Stimulated activated CD8-positive, alpha-beta memory T cell treated with anti-CD3 and anti-CD28 coated beads, Interleukin-12 subunit alpha, Interleukin-12 subunit beta, amount 100 ng/mL, for 24 hours (primary cell): ENCODE data around the gene ERP44.
"Not testable (repeated sequence)": the region's sequence is repeated elsewhere in the genome, so short reads cannot be mapped to it uniquely, and the experiment has no call there.

Experiments used
- DNase-seq: peaks from one replicate; pipeline ENCODE4 v3.0.0-alpha.2; 2020; ENCODE audit errors: extremely low read depth

The ERP44 gene

GRCh38 chr9:100011062-100011681, 87.6 kb downstream of the ERP44 start:
- DNase-seq = no peak

- no peak for DNase-seq
These were observed 99.0 kb downstream of the ERP44 start for GRCh38 chr9:99999797-100000196.

DNA sequence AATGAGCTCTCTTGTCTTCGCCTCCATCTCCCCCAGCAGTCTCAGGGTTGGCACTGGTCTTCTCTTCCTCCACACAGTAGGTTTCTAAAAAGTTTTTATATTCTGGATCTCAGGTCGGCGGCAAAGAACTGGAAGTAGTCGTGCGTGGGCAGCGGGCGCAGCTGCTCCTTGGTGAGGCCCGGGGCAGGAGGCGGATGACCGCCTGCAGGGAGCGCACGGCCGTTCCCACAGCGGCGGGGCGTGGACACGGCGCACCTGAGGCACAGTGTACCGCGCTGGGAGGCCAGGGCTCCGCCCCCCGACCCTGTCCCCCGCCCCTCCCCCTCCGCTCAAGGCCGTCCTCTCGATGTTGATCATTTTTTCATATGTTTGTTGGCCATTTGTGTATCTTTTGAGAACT, 99.9 kb downstream of the ERP44 start:
- DNase-seq = no peak

DNA sequence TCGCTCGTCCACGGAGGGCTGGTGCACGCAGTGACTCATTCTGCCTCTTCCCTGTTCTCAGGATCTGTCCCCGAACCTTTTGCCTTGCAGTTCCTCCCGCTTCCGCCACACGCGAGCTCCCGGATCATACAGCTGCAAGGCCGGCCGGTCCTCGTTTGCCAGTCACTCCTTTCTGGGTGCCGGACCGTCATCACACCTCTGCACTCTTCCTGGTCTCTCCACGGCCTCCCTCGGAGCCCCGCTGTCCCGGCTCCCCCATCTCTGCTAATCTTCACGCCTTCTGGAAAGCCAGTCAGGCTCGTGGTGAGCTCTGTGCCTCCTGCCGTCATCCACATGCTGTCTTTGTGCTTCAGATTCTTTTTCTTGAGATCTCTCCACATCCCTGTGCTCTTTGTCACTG, 100.5 kb downstream of the ERP44 start:
- DNase-seq = no peak

- DNase-seq = not testable (repeated sequence)
These were observed 108.3 kb downstream of the ERP44 start for GRCh38 chr9:99990508-99990907.

DNA sequence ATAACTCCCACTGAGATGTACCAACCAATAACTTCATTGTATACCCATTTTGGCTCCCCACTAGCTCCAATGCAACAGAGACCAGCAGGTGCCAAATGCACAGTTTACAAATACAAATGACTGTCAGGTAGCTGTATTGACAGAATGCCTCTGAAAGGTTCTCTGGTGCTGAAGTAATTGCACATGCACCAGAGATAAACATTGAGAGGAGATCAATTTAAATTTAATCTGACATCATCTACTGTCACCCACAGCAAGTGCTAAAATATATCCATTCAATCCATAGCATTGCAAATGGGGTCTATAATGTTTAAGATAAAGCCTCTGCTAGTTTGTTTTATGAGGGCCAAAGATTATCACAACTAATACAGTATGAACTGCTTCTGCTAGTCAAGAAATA, 112.2 kb downstream of the ERP44 start:
- DNase-seq = no peak

- DNase-seq = no peak
These were observed 118.2 kb downstream of the ERP44 start for GRCh38 chr9:99980598-99980997.

- no peak for DNase-seq
These were observed 120.6 kb downstream of the ERP44 start for GRCh38 chr9:99978221-99978620.

DNA sequence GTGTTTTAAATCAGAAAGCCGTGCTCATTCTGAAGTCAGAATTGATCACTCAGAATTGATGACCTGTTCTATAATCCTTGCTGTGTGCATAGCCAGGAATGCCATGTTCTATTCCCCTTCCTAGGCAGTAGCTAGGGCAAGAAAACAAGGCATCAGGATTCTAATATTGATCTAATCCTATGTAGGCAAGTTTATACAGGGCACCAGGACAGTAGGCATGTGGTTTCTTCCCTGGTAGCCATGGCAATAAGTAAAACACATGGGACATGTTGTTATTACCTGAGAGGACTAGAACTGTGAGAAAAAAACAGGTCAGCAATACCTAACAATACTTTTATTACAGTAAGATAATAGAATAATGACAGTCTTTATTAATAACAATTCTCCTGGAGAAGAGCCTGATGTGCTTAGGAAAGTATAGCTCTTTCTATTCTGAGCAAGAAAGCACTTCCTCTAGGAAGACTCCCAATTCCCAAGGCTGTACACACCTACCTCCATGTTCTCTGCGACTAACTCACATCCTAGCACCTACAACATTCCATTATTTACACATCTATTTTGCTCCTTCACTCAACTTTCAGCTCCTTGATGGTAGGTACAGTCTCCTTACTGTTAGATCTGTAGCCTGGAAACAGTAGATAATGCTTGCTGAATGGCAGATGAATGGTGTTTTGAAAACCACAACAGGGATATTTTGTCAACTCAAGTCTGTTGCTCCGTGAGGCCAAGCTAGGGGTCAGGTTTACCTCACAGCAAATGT, 121.6 kb downstream of the ERP44 start:
- DNase-seq = no peak

DNA sequence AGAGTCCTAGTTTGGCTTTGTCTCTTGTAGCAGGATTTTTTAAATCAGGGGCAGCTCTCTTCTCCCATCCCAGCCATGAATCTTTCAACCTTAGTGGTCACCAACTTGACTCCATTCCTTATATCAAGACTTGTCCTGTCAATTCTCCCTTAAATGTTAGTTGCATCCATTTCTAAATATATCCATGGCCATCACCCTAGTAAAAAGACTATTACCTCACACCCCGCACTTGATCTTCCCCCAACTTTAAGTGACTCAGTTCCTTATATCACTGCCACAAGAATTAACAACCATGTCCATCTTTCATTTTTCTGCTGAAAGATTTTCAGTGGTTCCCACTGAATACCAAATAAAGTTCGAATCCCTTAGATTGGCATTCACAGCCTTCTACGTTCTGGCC, 125.3 kb downstream of the ERP44 start:
- no peak for DNase-seq

GRCh38 chr9:99971410-99971809, 127.4 kb downstream of the ERP44 start:
- no peak for DNase-seq

- no peak for DNase-seq
These were observed 128.3 kb downstream of the ERP44 start for GRCh38 chr9:99970481-99970880.

DNA sequence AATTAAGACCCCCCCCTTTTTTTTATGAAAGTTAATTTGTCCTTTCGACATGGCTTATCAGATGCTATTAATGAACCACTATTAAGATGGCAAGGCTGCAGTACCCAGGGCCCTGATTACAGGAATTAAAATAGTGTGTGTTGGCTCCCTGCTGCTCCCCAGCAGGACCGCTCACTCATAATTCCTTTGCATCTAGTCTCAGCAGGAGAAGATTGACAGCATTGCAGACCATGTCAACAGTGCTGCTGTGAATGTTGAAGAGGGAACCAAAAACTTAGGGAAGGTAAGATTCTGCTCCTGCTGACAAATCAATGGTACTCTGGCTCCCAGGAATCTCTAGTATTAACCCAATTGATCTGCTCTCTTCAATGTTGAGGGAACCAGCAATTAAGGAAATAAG, 131.3 kb downstream of the ERP44 start:
- DNase-seq = no peak

DNA sequence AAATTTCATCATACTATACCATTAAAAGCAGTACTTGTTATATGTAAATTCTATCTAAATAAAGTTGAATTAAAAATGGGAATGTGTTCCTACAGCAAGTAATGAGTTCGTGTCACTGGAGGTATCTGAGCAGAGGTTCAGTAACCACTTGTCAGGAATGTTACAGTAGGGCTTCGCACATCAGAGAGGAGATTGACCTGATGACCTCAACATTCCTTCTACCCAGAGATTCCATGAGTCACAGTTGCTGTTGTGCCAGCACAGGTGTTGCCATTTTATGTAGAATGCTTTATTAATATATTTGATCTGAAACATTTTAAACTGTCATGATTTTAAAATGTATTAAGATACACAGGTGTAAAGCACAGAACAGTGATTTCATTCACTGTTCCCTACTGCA, 132.1 kb downstream of the ERP44 start:
- no peak for DNase-seq

- DNase-seq = no peak
These were observed 132.8 kb downstream of the ERP44 start for GRCh38 chr9:99966001-99966400.

DNA sequence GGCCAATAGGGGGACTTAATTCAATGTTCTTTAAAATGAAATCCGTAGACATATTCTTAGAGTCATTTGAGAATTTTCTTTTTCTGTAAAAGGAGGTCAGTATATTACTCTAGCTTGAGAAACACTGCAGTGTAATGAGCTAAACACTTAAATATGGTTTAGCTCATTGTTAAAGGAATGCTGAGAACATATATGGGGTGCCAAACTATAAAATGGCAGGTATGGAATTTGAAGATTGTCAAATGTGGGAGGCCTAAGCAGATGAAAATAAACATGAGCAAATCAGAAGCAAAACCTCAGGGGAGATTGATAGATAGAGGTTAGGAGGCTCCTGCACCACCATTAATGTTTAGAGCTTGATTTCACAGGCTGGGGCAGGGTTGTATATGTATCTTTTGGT, 134.5 kb downstream of the ERP44 start:
- no peak for DNase-seq

DNA sequence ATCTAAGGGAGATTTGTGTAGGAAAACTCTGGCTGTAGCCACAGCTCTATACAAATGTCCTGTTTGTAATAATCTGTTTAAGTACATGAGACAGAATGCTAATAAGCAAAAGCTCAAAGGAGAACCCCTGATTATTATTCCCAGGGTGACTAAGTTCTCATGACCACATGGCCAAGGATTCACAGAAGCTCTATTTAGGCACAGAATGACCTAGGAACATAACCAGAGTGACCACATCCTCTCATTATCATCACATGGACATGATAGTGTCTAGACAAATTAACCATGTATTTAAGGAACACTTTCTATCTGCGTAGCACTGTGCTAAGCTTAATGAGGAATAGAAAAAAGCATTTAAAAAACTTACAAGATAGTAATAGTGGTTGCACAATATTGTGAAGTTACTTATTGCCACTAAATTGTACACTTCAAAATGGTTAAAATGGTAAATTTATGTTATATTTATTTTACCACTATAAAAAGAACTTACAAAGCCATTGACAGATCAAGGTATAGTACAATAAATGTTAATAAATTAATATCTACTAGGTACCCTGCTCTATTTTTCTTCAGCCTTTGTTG, 136.0 kb downstream of the ERP44 start:
- no peak for DNase-seq

GRCh38 chr9:99955606-99956005, 143.2 kb downstream of the ERP44 start:
- DNase-seq = no peak

DNA sequence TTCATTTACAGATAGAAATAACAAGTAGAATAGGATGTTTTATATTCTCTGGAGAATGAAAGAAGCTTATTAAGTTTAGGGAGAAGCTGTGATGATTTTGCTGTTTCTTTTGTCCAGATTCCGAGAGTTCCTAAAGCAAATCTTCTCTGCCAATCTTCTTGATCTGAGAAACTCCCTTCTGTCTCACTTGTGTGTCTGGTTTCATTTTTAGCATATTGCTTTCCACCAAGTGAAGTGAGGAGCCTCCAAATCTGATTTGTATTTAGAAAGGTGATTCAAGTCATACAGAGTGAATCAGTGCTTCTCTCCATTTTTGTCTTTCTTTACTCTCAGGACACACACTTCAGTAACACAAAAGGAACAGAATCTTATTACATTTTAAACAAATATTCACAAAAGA, 144.0 kb downstream of the ERP44 start:
- no peak for DNase-seq

- DNase-seq = no peak
These were observed 144.8 kb downstream of the ERP44 start for GRCh38 chr9:99953861-99954507.

DNA sequence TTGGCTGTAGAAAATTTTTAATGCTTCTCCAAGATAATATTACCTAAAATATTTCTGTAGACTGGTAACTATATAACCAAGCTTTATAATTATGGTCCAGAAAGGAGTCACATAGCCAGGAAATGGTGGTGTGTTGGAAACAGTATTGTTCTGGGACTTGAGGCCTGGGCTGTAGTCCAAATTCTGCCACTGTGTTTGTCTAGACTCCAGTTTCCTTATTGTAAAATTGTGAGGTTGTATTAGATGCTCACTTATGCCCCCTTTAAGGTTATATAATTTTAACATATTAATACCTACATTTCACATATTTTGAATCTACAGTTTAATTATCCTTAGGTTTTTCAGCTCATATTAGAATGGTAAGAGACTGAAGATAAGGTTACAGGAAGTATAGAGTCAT, 149.9 kb downstream of the ERP44 start:
- no peak for DNase-seq

GRCh38 chr9:99948482-99948881, 150.3 kb downstream of the ERP44 start:
- no peak for DNase-seq

DNA sequence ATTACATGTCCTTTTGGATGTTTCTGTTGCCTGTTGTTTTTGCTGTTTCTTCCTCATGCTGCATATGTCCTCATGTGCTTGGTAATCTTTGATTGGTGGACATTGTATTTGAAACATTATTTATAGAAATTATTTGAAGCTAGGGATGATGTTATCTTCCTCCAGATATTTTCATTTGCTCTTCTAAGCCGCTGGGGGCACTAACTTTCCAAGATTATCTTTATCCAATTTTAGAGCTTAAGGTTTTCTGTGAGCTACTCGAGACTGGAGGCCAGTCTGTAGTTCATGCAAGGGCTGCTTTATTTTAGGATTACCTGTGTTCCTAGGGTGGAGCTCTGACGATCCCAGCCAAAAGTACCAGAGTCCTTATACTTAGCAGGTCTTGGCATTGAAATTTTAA, 151.4 kb downstream of the ERP44 start:
- DNase-seq = no peak
